SK-N-SH (cell line): ENCODE data around the gene UBXN6. TPM values are rescaled to one million over a fixed set of nuclear protein-coding genes. Genes with fewer than 3 reads are reported as not detected.

ENCODE experiments used
- CTCF ChIA-PET: fragments of 300-600, 350-600 bp; formaldehyde crosslinking; extraction: SDS; loops from one replicate; lab custom pipeline; 2021; lab: Yijun Ruan, JAX
- POLR2A ChIA-PET: fragments of 350-600 bp; sonication (Branson Sonifier 250); formaldehyde crosslinking; extraction: SDS; loops from one replicate; lab custom pipeline; 2020; ENCODE audit warnings: antibody characterized with exemption, inconsistent platforms; lab: Yijun Ruan, JAX
- DNase-seq: peaks from one replicate; pipeline ENCODE4 v3.0.0; 2012
- H2AFZ ChIP-seq: fragments of 200-600 bp; sonication (generic); 2 replicates; pipeline ENCODE4 v1.8.1; 2016; ENCODE audit warnings: antibody characterized with exemption, mild to moderate bottlenecking, low read depth
- H3F3A ChIP-seq: fragments of 200-600 bp; sonication (generic); replicated peaks from 2 replicates; pipeline ENCODE3; 2016; ENCODE audit warnings: antibody characterized with exemption, mild to moderate bottlenecking; ENCODE audit not compliant: insufficient read depth
- H3K27ac ChIP-seq, 2 experiments: fragments of 200-500 bp in 1 of 2; fragments of 200-600 bp in 1 of 2; sonication (Bioruptor generic) in 1 of 2; sonication (generic), shearing (Covaris generic) in 1 of 2; 2 replicates each; pipeline versions ENCODE4 v1.5.1 to v1.6.1; 2014 to 2016; ENCODE audit warnings: low read depth in 2 of 2, inconsistent platforms in 1 of 2, low read length in 1 of 2, mild to moderate bottlenecking in 1 of 2, mixed read lengths in 1 of 2
- H3K27me3 ChIP-seq: fragments of 200-600 bp; sonication (generic), shearing (Covaris generic); 2 replicates; pipeline ENCODE4 v1.6.1; 2016; ENCODE audit warnings: mixed run types; ENCODE audit not compliant: insufficient read depth
- H3K36me3 ChIP-seq, 2 experiments: fragments of 200-500 bp in 1 of 2; fragments of 200-600 bp in 1 of 2; sonication (Bioruptor generic) in 1 of 2; sonication (generic) in 1 of 2; replicated peaks in 1 of 2; 2 replicates each; pipeline versions ENCODE3 to v1.5.1; 2014 to 2016; ENCODE audit warnings: low read length in 1 of 2, mild to moderate bottlenecking in 1 of 2; ENCODE audit not compliant: insufficient read depth in 2 of 2, control insufficient read depth in 1 of 2
- H3K4me1 ChIP-seq, 2 experiments: fragments of 200-500 bp in 1 of 2; fragments of 200-600 bp in 1 of 2; sonication (Bioruptor generic) in 1 of 2; sonication (generic), shearing (Covaris generic) in 1 of 2; 2 replicates each; pipeline versions ENCODE4 v1.5.1 to v1.6.1; 2014 to 2016; ENCODE audit warnings: low read depth in 1 of 2, low read length in 1 of 2, mixed run types in 1 of 2; ENCODE audit not compliant: insufficient read depth in 2 of 2, control insufficient read depth in 1 of 2
- H3K4me2 ChIP-seq: fragments of 200-600 bp; sonication (generic), shearing (Covaris generic); 2 replicates; pipeline ENCODE4 v1.6.1; 2017; ENCODE audit warnings: mixed run types
- H3K4me3 ChIP-seq, 2 experiments: fragments of 200-500 bp in 1 of 2; fragments of 200-600 bp in 1 of 2; sonication (Bioruptor generic) in 1 of 2; sonication (generic), shearing (Covaris generic) in 1 of 2; 2 replicates each; pipeline versions ENCODE4 v1.5.1 to v1.8.1; 2014 to 2016; ENCODE audit warnings: low read depth in 2 of 2, inconsistent platforms in 1 of 2, low read length in 1 of 2, mild to moderate bottlenecking in 1 of 2, mixed read lengths in 1 of 2, moderate library complexity in 1 of 2
- H3K79me2 ChIP-seq: fragments of 200-600 bp; sonication (generic); 2 replicates; pipeline ENCODE4 v1.8.1; 2017; ENCODE audit warnings: mild to moderate bottlenecking; ENCODE audit not compliant: insufficient read depth
- H3K9ac ChIP-seq: fragments of 200-600 bp; sonication (generic); 2 replicates; pipeline ENCODE4 v1.6.1; 2017; ENCODE audit warnings: mixed run types
- H3K9me2 ChIP-seq: fragments of 200-600 bp; sonication (generic); 2 replicates; pipeline ENCODE4 v1.6.1; 2017; ENCODE audit warnings: mixed run types
- H3K9me3 ChIP-seq: fragments of 200-600 bp; sonication (generic); 2 replicates; pipeline ENCODE4 v1.6.1; 2017; ENCODE audit warnings: mixed run types, mild to moderate bottlenecking, moderate library complexity
- H4K20me1 ChIP-seq: fragments of 200-600 bp; sonication (generic); 2 replicates; pipeline ENCODE4 v1.6.1; 2017; ENCODE audit warnings: mild to moderate bottlenecking, mixed run types; ENCODE audit not compliant: insufficient read depth
- CHD2 ChIP-seq: fragments of 150-350 bp; IDR thresholded peaks from 2 replicates; pipeline ENCODE4 v1.6.1; 2018; ENCODE audit warnings: low read length; ENCODE audit not compliant: partially characterized antibody
- ELF1 ChIP-seq: IDR thresholded peaks from 2 replicates; pipeline ENCODE4 v1.4.0; 2012
- FOSL2 ChIP-seq: IDR thresholded peaks from 2 replicates; pipeline ENCODE4 v1.4.0; 2012; ENCODE audit warnings: low read depth, mild to moderate bottlenecking, moderate library complexity, borderline replicate concordance
- GABPA ChIP-seq: IDR thresholded peaks from 2 replicates; pipeline ENCODE4 v1.4.0; 2012; ENCODE audit warnings: low read depth, mild to moderate bottlenecking
- PBX3 ChIP-seq: IDR thresholded peaks from 2 replicates; pipeline ENCODE4; 2012
- POLR2AphosphoS5 ChIP-seq: IDR thresholded peaks from 2 replicates; pipeline ENCODE4 v1.6.1; 2012; ENCODE audit warnings: low read depth, low read length
- TCF12 ChIP-seq: IDR thresholded peaks from 2 replicates; pipeline ENCODE4 v1.4.0; 2012
- WGBS: methylation state at CpG from one replicate; pipeline ENCODE4 v1.1.6; 2017; ENCODE audit warnings: low lambda C conversion rate; 5-methylcytosine and 5-hydroxymethylcytosine counted together
- polyA plus RNA-seq, 3 experiments: library from polyadenylated mRNA; depleted of rRNA; stranded (reverse); fragments of >200 nt; gene quantifications; 2 replicates each; pipeline ENCODE4 v1.2.3, GENCODE V29; 2012
- TF ChIP-seq, protein P1 (sequence below): IDR thresholded peaks from 2 replicates; pipeline ENCODE4 v1.6.1; 2012; ENCODE audit warnings: mild to moderate bottlenecking, low read depth, low read length, moderate library complexity
- TF ChIP-seq, protein P2 (sequence below): fragments of 150-350 bp; IDR thresholded peaks from 2 replicates; pipeline ENCODE4 v1.6.1; 2017; ENCODE audit warnings: antibody characterized with exemption, low read length, low read depth, borderline replicate concordance

Gene UBXN6
- polyA plus RNA-seq, 1 of the 3 experiments (the other 2 are of a cell fraction), result 110 TPM

DNA sequence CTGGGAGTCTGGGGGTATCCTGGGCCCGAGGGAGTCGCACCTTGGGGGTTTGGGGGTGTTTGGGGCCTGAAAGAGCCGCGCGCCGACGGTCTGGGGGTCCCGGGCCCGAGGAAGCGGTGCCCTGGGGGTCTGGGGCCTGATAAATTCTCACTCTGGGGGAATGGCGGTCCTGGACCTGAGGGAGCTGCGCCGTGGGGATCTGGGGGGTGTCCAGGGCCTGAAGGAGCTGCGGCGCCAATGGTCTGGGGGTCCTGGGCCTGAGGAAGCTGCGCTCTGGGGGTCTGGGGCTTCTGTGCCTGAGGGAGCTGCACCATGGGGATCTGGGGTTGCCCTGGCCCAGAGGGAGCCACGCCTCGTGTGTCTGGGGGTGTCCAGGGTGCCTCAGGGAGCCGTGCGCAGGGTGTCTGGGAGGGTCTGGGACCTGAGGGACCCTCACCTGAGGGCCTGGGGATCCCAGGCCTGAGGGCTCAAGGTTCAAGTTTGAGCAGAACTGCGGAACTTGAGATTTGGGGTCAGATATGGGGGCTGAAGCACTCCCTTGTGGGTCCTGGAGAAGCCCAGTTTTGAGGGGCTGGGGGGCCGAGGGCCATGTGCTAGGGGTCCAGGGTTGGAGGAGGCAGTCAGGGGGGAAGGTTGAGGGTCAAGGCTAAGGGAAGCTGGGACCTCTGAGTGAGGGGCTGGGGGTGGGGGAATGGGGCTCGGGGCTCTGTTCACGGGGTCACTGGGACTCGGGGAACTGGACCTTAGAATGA, 15.6 kb upstream of the UBXN6 start (continued):
- TF ChIP-seq, protein P1, sequence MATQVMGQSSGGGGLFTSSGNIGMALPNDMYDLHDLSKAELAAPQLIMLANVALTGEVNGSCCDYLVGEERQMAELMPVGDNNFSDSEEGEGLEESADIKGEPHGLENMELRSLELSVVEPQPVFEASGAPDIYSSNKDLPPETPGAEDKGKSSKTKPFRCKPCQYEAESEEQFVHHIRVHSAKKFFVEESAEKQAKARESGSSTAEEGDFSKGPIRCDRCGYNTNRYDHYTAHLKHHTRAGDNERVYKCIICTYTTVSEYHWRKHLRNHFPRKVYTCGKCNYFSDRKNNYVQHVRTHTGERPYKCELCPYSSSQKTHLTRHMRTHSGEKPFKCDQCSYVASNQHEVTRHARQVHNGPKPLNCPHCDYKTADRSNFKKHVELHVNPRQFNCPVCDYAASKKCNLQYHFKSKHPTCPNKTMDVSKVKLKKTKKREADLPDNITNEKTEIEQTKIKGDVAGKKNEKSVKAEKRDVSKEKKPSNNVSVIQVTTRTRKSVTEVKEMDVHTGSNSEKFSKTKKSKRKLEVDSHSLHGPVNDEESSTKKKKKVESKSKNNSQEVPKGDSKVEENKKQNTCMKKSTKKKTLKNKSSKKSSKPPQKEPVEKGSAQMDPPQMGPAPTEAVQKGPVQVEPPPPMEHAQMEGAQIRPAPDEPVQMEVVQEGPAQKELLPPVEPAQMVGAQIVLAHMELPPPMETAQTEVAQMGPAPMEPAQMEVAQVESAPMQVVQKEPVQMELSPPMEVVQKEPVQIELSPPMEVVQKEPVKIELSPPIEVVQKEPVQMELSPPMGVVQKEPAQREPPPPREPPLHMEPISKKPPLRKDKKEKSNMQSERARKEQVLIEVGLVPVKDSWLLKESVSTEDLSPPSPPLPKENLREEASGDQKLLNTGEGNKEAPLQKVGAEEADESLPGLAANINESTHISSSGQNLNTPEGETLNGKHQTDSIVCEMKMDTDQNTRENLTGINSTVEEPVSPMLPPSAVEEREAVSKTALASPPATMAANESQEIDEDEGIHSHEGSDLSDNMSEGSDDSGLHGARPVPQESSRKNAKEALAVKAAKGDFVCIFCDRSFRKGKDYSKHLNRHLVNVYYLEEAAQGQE, result no peak
- no peak for TF ChIP-seq GABPA

GRCh38 chr19:4472174-4472974, 14.8 kb upstream of the UBXN6 start, which contains the start of gene HDGFL2:
Gene HDGFL2 (plus strand): TSS chr19:4472297. CDS start chr19:4472351, 54 bp downstream.
- H3K4me1 ChIP-seq, result peaks cover 3 to 21% of the 10 kb centered on the region in 2 experiments; a peak in 1 of 4 replicates
- H4K20me1 ChIP-seq, result no peaks in the 10 kb centered on the region
- H3K27me3 ChIP-seq, result no peaks in the 10 kb centered on the region
- H2AFZ ChIP-seq, result peak within 1 kb of the TSS; percentile 95
- H3F3A ChIP-seq, result peaks cover 11% of the 10 kb centered on the region
- H3K9ac ChIP-seq, result peak within 1 kb of the TSS; percentile 88
- DNase-seq, result no peak
- H3K79me2 ChIP-seq, result peaks cover 52% of the 10 kb centered on the region
- H3K4me3 ChIP-seq, result peak within 1 kb of the TSS; percentile 88 to 92
- CTCF ChIA-PET, result interaction anchor here (0.9 kb wide), 1 partner anchor 1217 kb away, joined by 3 read pairs; no protein-coding TSS in a partner anchor
- peaks cover 16 to 17% of the 10 kb centered on the region in 2 experiments for H3K36me3 ChIP-seq
- POLR2A ChIA-PET, result interaction anchor here (1.0 to 2.0 kb wide), 3 partner anchors 16 to 84 kb away, joined by 3 to 11 read pairs (median 4); no protein-coding TSS in a partner anchor
- WGBS, result 0% methylated on average over 10 of the region's 71 CpGs
- no peak for TF ChIP-seq FOSL2
- TF ChIP-seq PBX3, result no peak
- TF ChIP-seq, protein P2, sequence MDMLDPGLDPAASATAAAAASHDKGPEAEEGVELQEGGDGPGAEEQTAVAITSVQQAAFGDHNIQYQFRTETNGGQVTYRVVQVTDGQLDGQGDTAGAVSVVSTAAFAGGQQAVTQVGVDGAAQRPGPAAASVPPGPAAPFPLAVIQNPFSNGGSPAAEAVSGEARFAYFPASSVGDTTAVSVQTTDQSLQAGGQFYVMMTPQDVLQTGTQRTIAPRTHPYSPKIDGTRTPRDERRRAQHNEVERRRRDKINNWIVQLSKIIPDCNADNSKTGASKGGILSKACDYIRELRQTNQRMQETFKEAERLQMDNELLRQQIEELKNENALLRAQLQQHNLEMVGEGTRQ, result no peak
- 0 out of 2 replicates have a peak, but pooled peaks have one; percentile 37 for TF ChIP-seq ELF1
- TF ChIP-seq POLR2AphosphoS5, result no peak
- TF ChIP-seq TCF12, result no peak
- no peak for TF ChIP-seq CHD2
- H3K9me2 ChIP-seq, result no peaks in the 10 kb centered on the region
- H3K4me2 ChIP-seq, result peak within 1 kb of the TSS; percentile 99
- no peaks in the 10 kb centered on the region for H3K9me3 ChIP-seq
- H3K27ac ChIP-seq, result peak within 1 kb of the TSS; percentile 82 to 90
